Activated naive CD4-positive, alpha-beta T cell treated with anti-CD3 and anti-CD28 coated beads, Interleukin-2, amount 50 U/mL, for 24 hours (primary cell): ENCODE measurements around the gene BRD3OS.

ENCODE experiments used
- H3K27ac Mint-ChIP-seq: one replicate; pipeline ENCODE4 v1.8.0; 2021; ENCODE audit warnings: mild to moderate bottlenecking, mixed read lengths
- H3K27me3 Mint-ChIP-seq: one replicate; pipeline ENCODE4 v1.8.0; 2021; ENCODE audit warnings: mixed read lengths
- H3K36me3 Mint-ChIP-seq: one replicate; pipeline ENCODE4 v1.8.0; 2021; ENCODE audit warnings: mixed read lengths
- H3K4me1 Mint-ChIP-seq: one replicate; pipeline ENCODE4 v1.8.0; 2021; ENCODE audit warnings: mixed read lengths
- H3K4me3 Mint-ChIP-seq: one replicate; pipeline ENCODE4 v1.8.0; 2021; ENCODE audit warnings: mild to moderate bottlenecking, mixed read lengths
- H3K9me3 Mint-ChIP-seq: one replicate; pipeline ENCODE4 v1.8.0; 2021; ENCODE audit warnings: mixed read lengths

BRD3OS gene

DNA sequence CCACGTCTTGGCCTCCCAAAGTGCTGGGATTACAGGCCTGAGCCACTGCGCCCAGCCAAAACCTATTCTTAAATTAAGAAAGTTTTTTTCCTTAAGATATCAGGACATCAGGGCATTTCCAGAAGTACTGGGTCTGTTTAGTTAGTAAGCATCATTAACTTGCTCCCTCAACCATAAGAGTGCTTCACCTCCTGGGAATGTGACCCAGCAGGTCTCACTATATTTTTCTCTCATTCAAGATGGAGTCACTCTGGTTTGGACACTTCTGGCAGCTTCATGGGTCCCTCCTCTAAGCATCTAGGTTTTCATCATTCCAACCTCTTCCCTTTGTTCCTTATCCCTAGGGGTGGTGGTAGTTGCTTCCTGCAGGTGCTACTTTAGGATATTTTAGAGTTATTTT lies 10.3 kb upstream of the BRD3OS start:
- H3K27ac Mint-ChIP-seq: no peak overlapping the region
- no peaks in the 10 kb centered on the region for H3K27me3 Mint-ChIP-seq
- no peaks in the 10 kb centered on the region for H3K9me3 Mint-ChIP-seq
- H3K4me3 Mint-ChIP-seq: no peak overlapping the region
- H3K4me1 Mint-ChIP-seq: no peaks in the 10 kb centered on the region
- H3K36me3 Mint-ChIP-seq: no peaks in the 10 kb centered on the region

DNA sequence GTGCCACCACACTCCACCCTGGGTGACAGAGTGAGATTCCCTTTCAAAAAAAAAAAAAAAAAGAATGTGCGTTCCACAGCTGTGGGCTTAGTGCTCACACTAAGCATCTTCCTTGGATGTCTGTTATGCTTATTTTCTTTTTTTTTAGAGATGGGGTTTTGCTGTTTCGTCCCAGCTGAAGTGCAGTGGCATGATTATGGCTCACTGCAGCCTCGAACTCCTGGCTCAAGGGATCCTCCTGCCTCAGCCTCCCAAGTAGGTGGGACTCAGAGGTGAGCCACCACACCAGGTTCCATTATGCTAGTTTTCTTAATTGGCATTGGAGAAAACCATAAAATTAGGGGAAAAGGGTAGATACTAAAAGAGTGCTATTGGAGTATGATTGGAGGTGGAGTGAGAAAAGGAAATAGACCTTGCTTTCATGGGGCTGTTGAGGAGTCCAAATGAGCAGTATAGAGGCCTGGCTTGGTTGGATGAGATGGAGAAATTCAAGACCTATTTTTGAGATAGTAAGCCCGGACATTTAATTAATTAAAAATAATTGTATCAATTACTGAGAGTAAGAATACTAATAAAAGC lies 978 bp upstream of the BRD3OS start:
- peak overlapping the region; percentile 57 for H3K27ac Mint-ChIP-seq
- H3K36me3 Mint-ChIP-seq: no peaks in the 10 kb centered on the region
- peaks cover 16% of the 10 kb centered on the region for H3K4me1 Mint-ChIP-seq
- H3K27me3 Mint-ChIP-seq: no peaks in the 10 kb centered on the region
- H3K9me3 Mint-ChIP-seq: no peaks in the 10 kb centered on the region
- H3K4me3 Mint-ChIP-seq: peak overlapping the region; percentile 24

DNA sequence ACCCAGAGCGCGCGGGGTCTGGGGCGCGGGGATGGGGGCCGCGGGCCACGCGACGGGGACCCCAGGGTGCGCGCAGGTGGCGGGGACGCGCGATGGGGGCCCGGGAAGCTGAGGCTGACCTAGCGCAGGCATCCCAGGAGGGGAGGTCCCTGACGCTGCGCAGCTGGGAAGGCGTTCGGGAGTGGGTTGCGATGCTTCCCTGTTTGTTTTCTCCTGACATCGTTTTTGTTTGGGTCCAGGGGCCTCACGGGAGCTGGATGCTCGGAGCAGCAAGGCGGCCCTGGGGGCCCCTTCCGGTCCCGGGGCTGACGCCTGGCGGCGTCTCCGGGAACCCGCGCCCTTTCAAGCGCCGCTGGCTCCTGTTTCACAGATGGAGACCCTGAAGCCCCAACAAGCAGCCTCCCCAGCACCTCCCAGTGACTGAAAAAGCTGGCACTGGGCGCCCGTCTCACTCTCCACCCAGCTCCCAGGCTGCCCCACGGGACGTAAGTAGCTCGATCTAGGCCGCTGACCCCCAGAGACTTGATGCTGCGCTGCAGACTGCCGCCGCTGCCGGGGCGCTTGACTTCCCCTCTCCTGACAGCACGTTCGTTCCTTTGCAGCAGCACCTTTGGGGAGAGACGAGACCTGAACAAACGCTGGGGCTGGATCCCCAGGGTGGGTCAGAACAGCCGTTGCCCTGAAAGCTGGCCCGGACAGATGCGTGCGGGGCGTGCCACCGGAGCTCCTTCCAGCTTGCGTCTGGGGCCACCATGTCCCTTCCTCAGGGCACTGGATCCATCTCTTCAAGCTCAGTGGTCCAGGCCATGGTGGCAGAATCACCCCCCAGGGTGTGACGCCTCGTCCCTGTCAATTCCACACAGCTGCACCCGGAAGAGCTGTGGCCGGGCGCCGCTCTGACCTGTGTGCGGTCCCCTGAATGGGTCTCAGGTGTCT lies 593 bp downstream of the BRD3OS start:
- peaks cover 16% of the 10 kb centered on the region for H3K4me1 Mint-ChIP-seq
- no peaks in the 10 kb centered on the region for H3K36me3 Mint-ChIP-seq
- peak overlapping the region; percentile 80 for H3K4me3 Mint-ChIP-seq
- H3K9me3 Mint-ChIP-seq: no peaks in the 10 kb centered on the region
- no peak overlapping the region for H3K27ac Mint-ChIP-seq
- no peaks in the 10 kb centered on the region for H3K27me3 Mint-ChIP-seq

DNA sequence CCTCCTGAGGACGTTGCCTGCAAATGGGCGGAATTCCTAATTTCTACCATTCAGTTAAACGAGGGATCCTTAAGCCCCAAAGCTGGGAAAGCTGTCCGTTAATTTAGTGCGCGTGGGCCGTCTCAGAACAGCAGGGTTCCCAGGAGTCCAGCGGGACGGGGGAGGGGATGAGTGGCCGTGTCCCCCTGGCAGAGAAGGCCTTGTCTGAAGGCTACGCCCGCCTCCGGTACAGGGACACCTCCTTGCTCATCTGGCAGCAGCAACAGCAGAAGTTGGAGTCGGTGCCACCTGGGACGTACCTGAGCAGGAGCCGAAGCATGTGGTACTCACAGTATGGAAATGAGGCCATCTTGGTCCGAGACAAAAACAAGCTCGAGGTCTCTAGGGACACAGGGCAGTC lies 1.3 kb downstream of the BRD3OS start:
- Mint-ChIP-seq H3K27ac (no peak overlapping the region), H3K4me1 (peaks cover 16% of the 10 kb centered on the region), H3K36me3 (no peaks in the 10 kb centered on the region), H3K9me3 (no peaks in the 10 kb centered on the region), H3K27me3 (no peaks in the 10 kb centered on the region), H3K4me3 (peak overlapping the region; percentile 80)

DNA sequence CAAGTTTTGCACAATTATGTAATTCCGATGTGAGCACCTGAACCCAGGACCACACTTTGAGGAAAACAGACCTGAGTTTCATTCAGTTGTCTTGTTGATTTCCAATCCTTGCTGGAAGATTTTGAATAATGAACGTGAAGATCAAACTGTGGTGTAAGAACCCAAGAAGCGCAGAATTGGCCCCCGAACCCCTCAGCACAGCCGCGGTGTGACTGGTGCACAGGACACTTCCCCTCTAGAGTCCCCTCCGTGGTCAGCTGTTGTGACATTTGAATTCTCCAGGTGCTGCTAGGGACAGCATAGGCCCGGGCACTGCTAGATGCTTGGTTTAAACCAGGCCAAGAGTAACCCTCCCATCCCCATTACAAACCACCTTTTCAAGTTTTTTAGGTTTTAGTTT lies 1.7 kb downstream of the BRD3OS start:
- H3K27me3 Mint-ChIP-seq: no peaks in the 10 kb centered on the region
- H3K27ac Mint-ChIP-seq: no peak overlapping the region
- H3K36me3 Mint-ChIP-seq: no peaks in the 10 kb centered on the region
- no peaks in the 10 kb centered on the region for H3K9me3 Mint-ChIP-seq
- peaks cover 16% of the 10 kb centered on the region for H3K4me1 Mint-ChIP-seq
- H3K4me3 Mint-ChIP-seq: peak overlapping the region; percentile 47

DNA sequence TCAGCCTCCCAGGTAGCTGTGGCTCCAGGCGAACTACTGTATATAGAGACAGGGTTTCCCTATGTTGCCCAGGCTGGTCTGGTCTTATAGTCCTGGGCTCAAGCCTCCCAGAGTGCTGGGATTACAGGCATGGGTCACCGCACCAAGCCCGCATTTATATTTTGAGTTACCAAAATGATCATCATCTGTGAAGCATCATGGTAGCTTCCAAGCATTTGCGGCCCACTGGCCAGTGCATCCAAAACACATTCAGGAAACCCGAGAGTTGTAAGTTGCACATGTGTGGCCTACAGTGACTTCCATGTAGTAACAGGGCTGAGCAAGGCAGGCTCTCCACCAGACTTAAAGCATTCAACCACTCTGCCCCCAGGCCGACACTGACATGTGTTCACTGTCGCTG lies 2.3 kb downstream of the BRD3OS start:
- H3K4me3 Mint-ChIP-seq: peak overlapping the region; percentile 44
- H3K36me3 Mint-ChIP-seq: no peaks in the 10 kb centered on the region
- H3K27ac Mint-ChIP-seq: no peak overlapping the region
- no peaks in the 10 kb centered on the region for H3K27me3 Mint-ChIP-seq
- H3K4me1 Mint-ChIP-seq: peaks cover 16% of the 10 kb centered on the region
- no peaks in the 10 kb centered on the region for H3K9me3 Mint-ChIP-seq

DNA sequence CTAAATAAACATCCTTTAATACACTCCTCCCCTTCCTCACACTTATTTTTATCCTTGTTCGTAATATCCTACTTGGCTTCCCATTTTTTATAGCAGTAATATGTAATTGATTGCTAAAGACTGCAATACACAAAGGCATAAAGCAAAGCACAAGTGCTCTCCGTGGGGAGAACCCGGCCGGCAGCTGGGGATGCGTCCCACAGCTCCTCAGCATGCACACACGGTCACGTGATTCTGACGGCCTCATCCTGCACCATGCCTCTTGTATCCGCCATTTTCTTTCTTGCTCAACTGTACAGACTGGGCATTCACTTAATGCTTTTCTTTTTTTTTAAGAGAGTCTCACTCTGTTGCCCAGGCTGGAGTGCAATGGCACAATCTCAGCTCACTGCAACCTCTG lies 2.8 kb downstream of the BRD3OS start:
- Mint-ChIP-seq H3K27ac (no peak overlapping the region), H3K4me1 (peaks cover 16% of the 10 kb centered on the region), H3K4me3 (peak overlapping the region; percentile 44), H3K9me3 (no peaks in the 10 kb centered on the region), H3K36me3 (peaks cover under 1% of the 10 kb centered on the region), H3K27me3 (no peaks in the 10 kb centered on the region)

DNA sequence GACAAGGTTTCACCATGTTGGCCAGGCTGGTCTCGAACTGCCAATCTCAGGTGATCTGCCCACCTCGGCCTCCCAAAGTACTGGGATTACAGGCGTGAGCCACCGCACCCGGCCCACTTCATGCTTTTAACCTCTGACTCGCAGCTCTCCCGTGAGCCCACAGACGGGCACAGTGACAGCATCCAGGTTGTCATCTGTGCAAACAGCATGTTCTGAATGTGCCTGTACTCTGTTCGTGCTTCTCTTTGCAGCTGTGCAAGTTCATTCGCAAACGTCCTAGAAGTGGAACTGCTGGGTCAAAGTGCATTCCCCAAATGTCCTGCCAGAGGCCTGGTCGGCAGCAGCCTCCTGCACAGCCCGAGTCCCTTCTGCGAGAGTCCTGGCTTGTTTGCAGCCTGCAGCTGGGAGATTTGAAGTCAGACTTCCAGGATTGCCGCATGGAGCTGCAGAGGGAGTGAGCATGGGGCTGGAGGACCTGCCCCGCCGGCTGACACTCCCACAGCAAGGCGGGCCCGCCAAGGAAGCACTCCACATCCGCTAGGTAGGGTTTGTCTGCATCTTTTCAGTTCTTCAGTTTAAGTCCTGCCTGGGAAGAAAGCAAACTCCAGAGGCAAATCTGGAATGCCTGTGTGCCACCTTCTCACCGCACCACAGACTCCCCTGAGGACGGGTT lies 3.4 kb downstream of the BRD3OS start:
- Mint-ChIP-seq H3K27ac (no peak overlapping the region), H3K4me3 (no peak overlapping the region), H3K9me3 (no peaks in the 10 kb centered on the region), H3K4me1 (peaks cover 16% of the 10 kb centered on the region), H3K36me3 (peaks cover 3% of the 10 kb centered on the region), H3K27me3 (no peaks in the 10 kb centered on the region)

DNA sequence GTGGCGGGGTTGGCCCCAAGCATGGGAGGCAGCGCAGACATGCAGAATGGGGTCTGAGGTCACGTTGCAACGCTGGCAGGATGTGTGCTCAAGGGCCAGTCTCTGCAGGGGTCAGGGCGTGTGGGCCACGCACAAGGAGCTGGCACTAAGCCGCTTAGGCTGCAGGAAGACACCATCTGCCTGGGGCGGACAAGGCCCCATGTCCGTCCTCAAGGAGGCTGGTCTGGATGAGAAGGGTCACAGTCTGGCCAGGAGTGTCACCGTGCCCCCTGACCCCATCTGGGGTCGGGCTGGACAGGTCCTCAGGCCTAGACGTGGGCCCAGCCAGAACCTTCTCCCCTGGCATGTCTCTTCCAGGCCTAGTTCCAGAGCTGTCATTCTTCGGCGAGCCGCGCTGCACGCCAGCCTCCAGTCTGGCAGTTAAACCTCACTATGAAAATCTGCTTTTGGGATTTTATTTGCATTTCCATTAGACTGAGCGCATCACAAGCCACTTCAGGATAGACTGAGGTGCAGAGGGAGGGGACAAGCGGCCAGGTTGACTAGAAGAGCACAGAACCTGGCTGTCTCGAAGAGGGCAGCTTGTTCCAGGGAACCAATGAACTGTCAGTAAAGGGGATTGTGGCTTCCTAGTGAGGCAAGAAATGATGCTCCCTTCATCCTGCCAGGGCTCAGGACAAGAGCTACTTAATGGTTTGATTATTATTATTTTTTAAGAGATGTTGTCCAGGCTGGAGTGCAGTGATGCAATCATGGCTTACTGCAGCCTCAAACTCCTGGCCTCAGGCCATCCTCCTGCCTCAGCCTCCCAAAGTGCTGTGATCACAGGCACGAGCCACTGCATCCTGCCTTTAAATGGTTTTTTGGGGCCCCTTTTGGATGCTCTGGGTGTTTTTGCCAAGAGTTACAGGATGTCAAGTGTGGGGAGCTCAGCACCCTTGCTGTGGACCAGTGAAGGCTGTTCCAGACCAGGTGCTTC lies 4.3 kb downstream of the BRD3OS start:
- no peaks in the 10 kb centered on the region for H3K27me3 Mint-ChIP-seq
- H3K36me3 Mint-ChIP-seq: peaks cover 3% of the 10 kb centered on the region
- H3K4me1 Mint-ChIP-seq: peaks cover 11% of the 10 kb centered on the region
- no peak overlapping the region for H3K27ac Mint-ChIP-seq
- no peak overlapping the region for H3K4me3 Mint-ChIP-seq
- no peaks in the 10 kb centered on the region for H3K9me3 Mint-ChIP-seq

DNA sequence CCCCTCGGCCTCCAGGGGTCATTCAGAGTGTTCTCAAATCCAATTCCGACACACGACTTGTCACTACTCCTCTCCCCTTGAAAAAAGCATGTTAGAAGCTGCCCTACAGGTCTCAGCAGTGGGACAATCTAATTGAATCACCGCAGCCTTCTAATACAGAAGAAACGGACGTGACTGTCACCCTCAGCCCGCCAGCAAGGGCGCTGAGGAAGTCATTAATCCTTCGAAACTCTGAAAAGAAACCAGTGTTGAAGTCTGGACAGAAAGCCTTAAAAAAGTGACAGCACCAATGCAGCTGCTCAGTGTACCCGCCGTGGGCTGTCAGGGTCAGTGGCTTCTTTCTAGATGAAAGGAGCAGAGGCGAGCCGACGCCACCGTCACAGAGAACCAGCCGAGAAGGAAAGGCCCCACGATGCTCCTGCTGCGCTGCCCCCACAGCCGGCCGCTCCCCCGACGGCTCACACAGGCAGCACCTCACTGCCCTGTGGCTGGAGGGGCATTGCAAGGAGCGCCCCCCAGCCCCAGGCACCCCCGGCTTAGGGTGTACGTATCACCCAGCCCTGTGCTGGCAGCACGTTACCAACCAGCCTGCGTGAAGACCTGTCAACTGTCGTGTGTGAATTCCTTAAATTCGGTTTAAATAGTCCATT lies 5.7 kb downstream of the BRD3OS start:
- Mint-ChIP-seq H3K27ac (no peak overlapping the region), H3K9me3 (no peaks in the 10 kb centered on the region), H3K36me3 (peaks cover 5% of the 10 kb centered on the region), H3K4me1 (peaks cover 10% of the 10 kb centered on the region), H3K4me3 (no peak overlapping the region), H3K27me3 (no peaks in the 10 kb centered on the region)

DNA sequence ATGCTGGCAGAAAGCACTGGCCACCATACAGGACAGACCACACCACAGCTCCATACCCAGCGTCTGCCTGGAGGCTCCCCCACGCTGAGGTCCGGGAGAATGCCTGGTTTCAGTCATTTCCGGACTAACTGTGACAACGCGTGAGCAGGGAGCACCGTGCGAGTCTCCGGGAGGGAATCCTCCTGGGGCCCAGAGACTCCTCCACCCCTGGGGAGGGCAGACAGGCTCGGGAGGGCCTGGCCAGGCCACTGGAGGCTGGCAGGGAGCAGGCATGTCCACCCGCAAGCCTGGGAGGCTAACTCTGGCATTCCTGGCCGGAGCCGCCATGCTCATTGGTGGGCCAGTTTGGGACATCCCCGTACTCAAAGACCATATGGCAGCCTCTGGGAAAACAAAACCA lies 6.5 kb downstream of the BRD3OS start:
- Mint-ChIP-seq H3K4me3 (no peak overlapping the region), H3K27me3 (no peaks in the 10 kb centered on the region), H3K36me3 (peaks cover 9% of the 10 kb centered on the region), H3K4me1 (peaks cover 9% of the 10 kb centered on the region), H3K9me3 (no peaks in the 10 kb centered on the region), H3K27ac (no peak overlapping the region)

DNA sequence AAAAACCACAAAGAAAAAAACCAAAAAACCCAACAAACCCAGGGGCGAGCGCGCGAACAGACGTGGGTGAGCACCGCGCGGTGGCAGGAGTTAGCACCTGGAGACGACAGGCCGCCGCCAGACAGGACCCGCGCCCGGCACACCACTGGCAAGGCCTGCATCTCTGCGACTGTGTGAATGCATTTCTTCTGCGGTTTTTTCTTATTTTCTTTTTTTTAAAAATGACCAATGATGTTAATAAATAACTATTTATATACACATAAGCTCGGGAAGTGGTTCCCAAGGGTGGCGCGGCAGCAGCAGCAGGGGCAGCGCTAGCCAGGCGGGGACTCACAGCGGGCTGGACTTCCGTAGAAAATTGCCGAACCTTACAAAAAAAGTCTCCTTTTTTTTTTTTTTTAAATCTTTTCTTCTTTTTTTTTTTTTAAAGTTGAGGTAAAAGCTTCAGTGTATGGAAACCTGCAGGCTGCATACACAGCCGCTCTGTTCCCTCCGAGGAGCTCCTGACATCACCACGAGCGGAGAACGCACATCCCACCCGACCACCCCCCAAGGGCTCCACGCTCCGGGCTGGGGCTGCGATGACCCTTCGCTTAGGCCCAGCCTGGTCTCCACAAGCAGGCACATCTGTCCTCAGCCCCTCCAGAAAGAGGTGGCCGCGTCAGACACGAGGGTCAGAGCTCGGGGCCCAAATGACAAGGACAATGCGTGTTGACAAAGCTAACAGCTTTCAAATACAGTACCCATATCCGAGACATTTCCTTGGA lies 7.4 kb downstream of the BRD3OS start:
- Mint-ChIP-seq H3K4me1 (peaks cover 4% of the 10 kb centered on the region), H3K9me3 (no peaks in the 10 kb centered on the region), H3K27me3 (no peaks in the 10 kb centered on the region), H3K36me3 (peaks cover 10% of the 10 kb centered on the region), H3K4me3 (no peak overlapping the region), H3K27ac (no peak overlapping the region)

DNA sequence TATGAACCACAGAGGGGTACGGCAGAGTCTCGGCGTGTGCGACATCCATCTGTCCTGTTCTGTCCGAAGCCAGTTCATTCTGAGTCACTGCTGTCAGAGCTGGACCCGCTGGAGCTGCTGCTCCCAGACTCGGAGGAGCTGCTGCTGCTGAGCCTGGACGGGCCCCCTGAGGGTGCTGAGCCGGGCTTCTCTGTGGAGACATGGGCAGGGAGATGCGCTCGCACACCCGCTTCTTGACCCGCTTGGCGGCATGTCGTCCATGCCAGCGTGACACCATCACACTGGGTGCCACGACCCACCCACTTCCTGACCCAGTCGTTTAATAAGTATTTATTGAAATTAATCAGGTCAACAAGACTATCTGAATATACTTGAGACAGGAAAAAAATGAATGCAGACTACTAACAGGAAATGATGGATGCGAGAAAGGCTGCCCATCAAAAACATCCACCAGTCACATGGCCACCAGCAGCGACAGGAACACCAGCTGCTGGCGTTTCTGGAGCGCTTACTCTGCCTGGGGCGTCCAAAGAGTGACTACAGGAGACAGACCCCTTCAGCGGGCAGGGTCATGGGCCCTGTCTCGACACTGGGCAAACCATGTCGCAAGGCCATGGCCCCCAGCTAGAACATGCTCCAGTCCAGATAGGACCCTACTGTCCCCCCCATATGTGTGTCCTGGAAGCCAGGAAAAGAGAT lies 8.4 kb downstream of the BRD3OS start:
- Mint-ChIP-seq H3K36me3 (peaks cover 17% of the 10 kb centered on the region), H3K9me3 (no peaks in the 10 kb centered on the region)

More for the DNA sequence above, 8.4 kb downstream of the BRD3OS start:
- H3K4me1 Mint-ChIP-seq: no peaks in the 10 kb centered on the region
- H3K4me3 Mint-ChIP-seq: no peak overlapping the region
- H3K27ac Mint-ChIP-seq: peak overlapping the region; percentile 62
- no peaks in the 10 kb centered on the region for H3K27me3 Mint-ChIP-seq
